Measurements from ENCODE around the gene ZXDC. TPM values are rescaled to one million over a fixed set of nuclear protein-coding genes. Genes with fewer than 3 reads are reported as not detected.

The ZXDC gene
- 10 to 100 TPM; 30.5 to 31.6 TPM for total RNA-seq
- 22.5 TPM for polyA plus RNA-seq (2013, experiment 1 of 2)
- 21.5 TPM for polyA plus RNA-seq (2013, experiment 2 of 2)
- long read RNA-seq, experiment 1, partial matches to known transcripts, result 0 of 12 reads
- long read RNA-seq, experiment 1, other reads (novel, unspliced or antisense), result 9 of 12 reads
- long read RNA-seq, experiment 2, full-length matches to known transcripts, result 16 of 36 reads
- long read RNA-seq, experiment 2, partial matches to known transcripts, result 4 of 36 reads
- long read RNA-seq, experiment 2, other reads (novel, unspliced or antisense), result 16 of 36 reads
- long read RNA-seq, experiment 3, full-length matches to known transcripts, result 1 of 10 reads
- long read RNA-seq, experiment 3, partial matches to known transcripts, result 1 of 10 reads
- long read RNA-seq, experiment 3, other reads (novel, unspliced or antisense), result 8 of 10 reads
- long read RNA-seq, experiment 4, partial matches to known transcripts, result 0 of 5 reads
- long read RNA-seq, experiment 4, other reads (novel, unspliced or antisense), result 5 of 5 reads

- H3K27ac ChIP-seq (ENCODE audit: low read depth, low read length), result peak within 1 kb of the TSS; percentile 64
- peaks cover 2% of the 10 kb centered on the region for H3K27me3 Mint-ChIP-seq (ENCODE audit: insufficient read depth)
- WGBS, 2 experiments (ENCODE audit: insufficient coverage in 1 of 2, insufficient read length in 1 of 2), result 0% methylated on average over 16 to 110 of the region's 112 CpGs
- H3K4me3 Mint-ChIP-seq, result peak within 1 kb of the TSS; percentile 80
- peaks cover 29% of the 10 kb centered on the region for H3K4me1 Mint-ChIP-seq
- H3K27ac Mint-ChIP-seq, result peak within 1 kb of the TSS; percentile 92
- H3K9ac ChIP-seq (ENCODE audit: extremely low read depth, low read length, poor library complexity, severe bottlenecking), result peak within 1 kb of the TSS; percentile 59
- DNase-seq, result peak; percentile 97
- no peaks in the 10 kb centered on the region for H3K27me3 ChIP-seq (ENCODE audit: control insufficient read depth, insufficient read depth, low read length, poor library complexity, severe bottlenecking)
- H3K36me3 ChIP-seq (ENCODE audit: control insufficient read depth, insufficient read depth, low read length), result peaks cover 16% of the 10 kb centered on the region
- no peaks in the 10 kb centered on the region for H3K9me3 ChIP-seq (ENCODE audit: control insufficient read depth, low read length)
- peaks cover 13% of the 10 kb centered on the region for H3K36me3 Mint-ChIP-seq (ENCODE audit: low read depth)
- TF ChIP-seq CTCF (conservative IDR thresholded peaks at IDR 0.05), result peak; percentile 54
- peak within 1 kb of the TSS; percentile 87 for H3K4me3 ChIP-seq (ENCODE audit: low read length)
- H3K4me1 ChIP-seq (ENCODE audit: control insufficient read depth, insufficient read depth, low read length), result peaks cover 5% of the 10 kb centered on the region
- H3K9me3 Mint-ChIP-seq, result no peaks in the 10 kb centered on the region
Observed at GRCh38 chr3:126475413-126476114, at the start of gene ZXDC. Gene ZXDC (minus strand): TSS chr3:126475891. CDS start chr3:126475865, 26 bp downstream.

- peak overlapping the region; percentile 59 for H3K4me3 Mint-ChIP-seq
- H3K4me3 ChIP-seq (ENCODE audit: low read length), result no peak overlapping the region
Observed at GRCh38 chr3:126525091-126525852, 49.6 kb upstream of the ZXDC start.

More at GRCh38 chr3:126525091-126525852, 49.6 kb upstream of the ZXDC start:
- H3K36me3 Mint-ChIP-seq (ENCODE audit: low read depth), result no peaks in the 10 kb centered on the region
- Histone ChIP-seq H3K36me3 (ENCODE audit: control insufficient read depth, insufficient read depth, low read length) (no peaks in the 10 kb centered on the region), H3K9ac (ENCODE audit: extremely low read depth, low read length, poor library complexity, severe bottlenecking) (no peak overlapping the region), H3K27me3 (ENCODE audit: control insufficient read depth, insufficient read depth, low read length, poor library complexity, severe bottlenecking) (peaks cover 27% of the 10 kb centered on the region), H3K27ac (ENCODE audit: low read depth, low read length) (no peak overlapping the region), H3K9me3 (ENCODE audit: control insufficient read depth, low read length) (no peaks in the 10 kb centered on the region), H3K4me1 (ENCODE audit: control insufficient read depth, insufficient read depth, low read length) (no peaks in the 10 kb centered on the region)
- H3K27ac Mint-ChIP-seq, result no peak overlapping the region
- H3K9me3 Mint-ChIP-seq, result no peaks in the 10 kb centered on the region
- 86 to 90% methylated on average over 5 to 12 of the region's 12 CpGs for WGBS, 2 experiments (ENCODE audit: insufficient coverage in 1 of 2, insufficient read length in 1 of 2)
- no peak for TF ChIP-seq CTCF (conservative IDR thresholded peaks at IDR 0.05)
- H3K4me1 Mint-ChIP-seq, result no peaks in the 10 kb centered on the region
- DNase-seq, result no peak
- H3K27me3 Mint-ChIP-seq (ENCODE audit: insufficient read depth), result peaks cover 31% of the 10 kb centered on the region
